Upper lobe of right lung (tissue), 1 donor: ENCODE measurements around the gene DYRK2. TPM values are rescaled to one million over a fixed set of nuclear protein-coding genes. Genes with fewer than 3 reads are reported as not detected.

ENCODE experiments used
- ATAC-seq: fragments of 200-7000 bp; cut with Tn5 transposase; one replicate; pipeline ENCODE4 v1.9.1; 2020; ENCODE audit warnings: mild to moderate bottlenecking, moderate library complexity
- DNase-seq: peaks from one replicate; pipeline ENCODE4 v3.0.0-alpha.2; 2020
- H3K27ac ChIP-seq: fragments of 200-600 bp; one replicate; pipeline ENCODE4 v1.8.0; 2022
- H3K27me3 ChIP-seq: fragments of 200-600 bp; one replicate; pipeline ENCODE4 v1.8.0; 2022; ENCODE audit warnings: mild to moderate bottlenecking
- H3K36me3 ChIP-seq: fragments of 200-600 bp; one replicate; pipeline ENCODE4 v1.8.0; 2022
- H3K4me1 ChIP-seq: fragments of 200-600 bp; one replicate; pipeline ENCODE4 v1.8.0; 2022
- H3K4me3 ChIP-seq: fragments of 200-600 bp; one replicate; pipeline ENCODE4 v1.8.0; 2022; ENCODE audit warnings: mild to moderate bottlenecking
- H3K9me3 ChIP-seq: fragments of 200-600 bp; one replicate; pipeline ENCODE4 v1.8.0; 2022
- intact Hi-C: fragments of 100-400 bp; cut with DNase I; formaldehyde crosslinking; loops from one replicate; pipeline ENCODE4 v1.11.0; 2022
- total RNA-seq: library from RNA; stranded (reverse); fragmentation: NEBNext Ultra II Directional; extraction: Animal tissue kit (Norgen Biotek cat#: 25700); gene quantifications from one replicate; pipeline ENCODE4 v1.2.1, GENCODE V29; 2021
- TF ChIP-seq, protein P1 (sequence below): fragments of 200-600 bp; IDR thresholded peaks from one replicate; pipeline ENCODE4 v1.8.0; 2022; ENCODE audit warnings: antibody characterized with exemption
- donor health status: DM: no; HTN: yes; CAD: no; lungs with severe emphysema.

DYRK2 gene
- total RNA-seq, 1 donor from 2014 or later: 15.5 TPM

DNA sequence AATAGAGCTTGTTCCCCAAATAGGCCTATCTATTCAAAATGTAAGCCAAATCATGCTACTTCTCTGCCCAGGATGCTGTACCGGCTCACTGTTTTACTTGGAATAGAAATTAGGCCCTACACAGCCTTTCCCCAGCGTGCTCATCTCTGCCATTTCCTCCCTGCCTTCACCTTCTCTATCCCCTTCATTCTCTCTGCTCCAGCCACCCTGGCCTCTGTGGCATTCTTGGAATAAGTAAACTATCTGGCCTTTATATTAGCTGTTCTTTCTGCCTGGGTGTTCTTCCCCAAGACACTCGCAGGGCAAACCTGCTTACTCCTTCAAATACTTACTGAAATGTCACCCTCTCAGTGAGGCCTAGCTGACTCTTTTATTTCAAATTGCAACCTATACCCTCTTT lies 30.9 kb upstream of the DYRK2 start:
- DNase-seq (no peak), ATAC-seq (no peak)
- Histone ChIP-seq H3K27ac (no peak overlapping the region), H3K4me1 (no peaks in the 10 kb centered on the region), H3K4me3 (no peak overlapping the region), H3K9me3 (no peaks in the 10 kb centered on the region), H3K36me3 (no peaks in the 10 kb centered on the region), H3K27me3 (no peaks in the 10 kb centered on the region)
- intact Hi-C loops: no loop called here
- TF ChIP-seq, protein P1, sequence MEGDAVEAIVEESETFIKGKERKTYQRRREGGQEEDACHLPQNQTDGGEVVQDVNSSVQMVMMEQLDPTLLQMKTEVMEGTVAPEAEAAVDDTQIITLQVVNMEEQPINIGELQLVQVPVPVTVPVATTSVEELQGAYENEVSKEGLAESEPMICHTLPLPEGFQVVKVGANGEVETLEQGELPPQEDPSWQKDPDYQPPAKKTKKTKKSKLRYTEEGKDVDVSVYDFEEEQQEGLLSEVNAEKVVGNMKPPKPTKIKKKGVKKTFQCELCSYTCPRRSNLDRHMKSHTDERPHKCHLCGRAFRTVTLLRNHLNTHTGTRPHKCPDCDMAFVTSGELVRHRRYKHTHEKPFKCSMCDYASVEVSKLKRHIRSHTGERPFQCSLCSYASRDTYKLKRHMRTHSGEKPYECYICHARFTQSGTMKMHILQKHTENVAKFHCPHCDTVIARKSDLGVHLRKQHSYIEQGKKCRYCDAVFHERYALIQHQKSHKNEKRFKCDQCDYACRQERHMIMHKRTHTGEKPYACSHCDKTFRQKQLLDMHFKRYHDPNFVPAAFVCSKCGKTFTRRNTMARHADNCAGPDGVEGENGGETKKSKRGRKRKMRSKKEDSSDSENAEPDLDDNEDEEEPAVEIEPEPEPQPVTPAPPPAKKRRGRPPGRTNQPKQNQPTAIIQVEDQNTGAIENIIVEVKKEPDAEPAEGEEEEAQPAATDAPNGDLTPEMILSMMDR: no peak

DNA sequence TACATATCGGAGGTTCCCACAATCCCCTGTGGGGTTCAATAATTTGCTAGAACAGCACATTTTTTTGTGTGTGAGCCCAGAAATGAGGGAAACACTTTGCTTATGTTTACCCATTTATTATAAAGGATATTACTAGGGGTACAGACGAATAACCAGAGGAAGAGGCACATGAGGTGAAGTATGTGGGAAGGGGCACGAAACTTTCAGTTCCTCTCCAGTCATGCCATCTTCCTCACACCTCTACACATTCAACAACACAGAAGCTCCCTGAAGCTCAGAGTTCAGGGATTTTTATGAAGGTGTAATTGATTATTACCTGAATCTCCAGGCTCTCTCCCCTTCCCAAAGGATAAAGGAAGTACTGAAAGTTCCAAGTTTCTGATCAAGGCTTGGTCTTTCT lies 30.2 kb upstream of the DYRK2 start:
- Histone ChIP-seq H3K9me3 (no peaks in the 10 kb centered on the region), H3K36me3 (no peaks in the 10 kb centered on the region), H3K4me3 (no peak overlapping the region), H3K4me1 (no peaks in the 10 kb centered on the region), H3K27ac (no peak overlapping the region), H3K27me3 (no peaks in the 10 kb centered on the region)
- intact Hi-C loops: no loop called here
- TF ChIP-seq, protein P1: no peak
- ATAC-seq (no peak), DNase-seq (no peak)

DNA sequence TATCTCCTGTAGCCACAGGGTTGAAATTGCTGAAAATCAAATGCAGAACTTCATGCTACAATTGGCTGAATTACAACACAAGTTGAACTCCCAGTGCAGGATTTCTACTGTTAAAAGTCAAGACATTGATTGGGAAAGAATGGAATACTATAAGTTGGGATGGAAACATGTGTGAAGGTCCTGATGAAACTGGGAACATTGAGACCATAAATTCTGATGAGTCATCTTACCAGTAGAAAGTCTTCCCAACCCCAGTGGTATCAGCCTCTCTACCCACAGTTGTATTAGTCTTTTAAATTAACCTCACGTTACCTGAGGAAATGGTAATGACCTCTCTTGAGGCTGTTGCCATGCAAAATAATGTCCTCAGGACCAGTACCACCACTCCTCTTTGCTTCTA lies 27.4 kb upstream of the DYRK2 start:
- intact Hi-C loops: no loop called here
- Histone ChIP-seq H3K27ac (no peak overlapping the region), H3K4me1 (no peaks in the 10 kb centered on the region), H3K27me3 (no peaks in the 10 kb centered on the region), H3K36me3 (no peaks in the 10 kb centered on the region), H3K9me3 (no peaks in the 10 kb centered on the region), H3K4me3 (no peak overlapping the region)
- TF ChIP-seq, protein P1: no peak
- ATAC-seq (no peak), DNase-seq (no peak)

DNA sequence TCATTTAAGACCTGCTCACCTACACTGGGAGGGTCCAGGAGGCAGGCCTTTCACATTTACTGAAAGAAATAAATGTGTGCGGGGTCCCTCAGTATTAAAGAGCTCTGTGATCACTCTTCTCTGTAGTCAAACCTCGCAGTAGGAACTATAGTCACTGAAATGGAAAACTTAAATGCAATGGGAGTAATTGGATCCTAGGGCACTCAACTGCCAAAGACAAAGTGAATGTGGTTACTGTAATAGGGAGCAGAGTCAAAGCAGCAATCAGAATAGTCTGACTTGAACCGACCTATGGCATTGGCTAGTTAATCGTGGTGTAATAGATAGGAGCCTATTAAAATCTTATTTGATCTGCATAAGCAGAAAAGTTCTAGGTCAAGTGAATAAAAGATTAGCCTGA lies 26.6 kb upstream of the DYRK2 start:
- intact Hi-C loops: no loop called here
- Histone ChIP-seq H3K4me3 (no peak overlapping the region), H3K9me3 (no peaks in the 10 kb centered on the region), H3K36me3 (no peaks in the 10 kb centered on the region), H3K27me3 (no peaks in the 10 kb centered on the region), H3K4me1 (no peaks in the 10 kb centered on the region), H3K27ac (no peak overlapping the region)
- DNase-seq: no peak
- no peak for ATAC-seq
- TF ChIP-seq, protein P1: no peak

DNA sequence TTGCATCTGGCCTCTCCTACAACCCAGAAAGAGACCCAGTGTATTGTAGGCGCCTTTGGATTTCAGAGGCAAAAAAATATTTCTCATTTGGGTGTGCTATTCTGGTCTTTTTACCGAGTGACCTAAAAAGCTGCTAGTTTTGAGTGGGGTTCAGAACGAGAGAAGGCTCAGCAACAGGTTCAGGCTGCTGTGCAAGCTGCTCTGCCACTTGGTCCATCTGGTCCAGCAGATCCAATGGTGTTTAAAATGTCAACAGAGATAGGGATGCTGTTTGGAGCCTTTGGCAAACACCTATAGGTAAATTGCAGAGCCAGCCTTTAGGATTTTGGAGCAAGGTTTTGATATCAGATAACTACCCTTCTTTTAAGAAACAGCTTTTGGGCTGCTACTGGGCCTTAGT lies 25.3 kb upstream of the DYRK2 start:
- DNase-seq (no peak), ATAC-seq (no peak)
- H3K9me3 ChIP-seq: no peaks in the 10 kb centered on the region
- no peak overlapping the region for H3K27ac ChIP-seq
- TF ChIP-seq, protein P1: no peak
- no peak overlapping the region for H3K4me3 ChIP-seq
- H3K36me3 ChIP-seq: no peaks in the 10 kb centered on the region
- H3K27me3 ChIP-seq: no peaks in the 10 kb centered on the region
- H3K4me1 ChIP-seq: no peaks in the 10 kb centered on the region
- intact Hi-C loops: no loop called here

DNA sequence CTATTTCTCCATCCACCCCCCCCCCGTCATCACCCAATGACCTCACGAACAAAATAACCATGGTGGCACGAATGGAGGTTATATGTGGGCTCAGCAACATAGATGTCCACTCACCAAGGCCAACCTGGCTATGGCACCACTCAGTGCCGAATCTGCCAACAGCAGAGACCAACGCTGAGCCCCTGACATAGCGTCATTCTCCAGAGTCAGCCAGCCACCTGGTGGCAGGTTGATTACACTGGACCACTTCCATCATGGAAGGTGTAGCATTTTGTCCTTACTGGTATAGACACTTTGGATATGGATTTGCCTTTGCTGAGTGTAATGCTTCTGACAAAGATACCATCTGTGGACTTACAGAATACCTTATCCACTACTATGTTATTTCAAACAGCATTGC lies 24.2 kb upstream of the DYRK2 start:
- H3K27ac ChIP-seq: no peak overlapping the region
- no peak for ATAC-seq
- TF ChIP-seq, protein P1: no peak
- intact Hi-C loops: no loop called here
- no peaks in the 10 kb centered on the region for H3K4me1 ChIP-seq
- H3K9me3 ChIP-seq: no peaks in the 10 kb centered on the region
- H3K36me3 ChIP-seq: no peaks in the 10 kb centered on the region
- H3K4me3 ChIP-seq: no peak overlapping the region
- no peaks in the 10 kb centered on the region for H3K27me3 ChIP-seq
- no peak for DNase-seq
